Measurements from ENCODE around the gene DNAJC1.
"Not testable (repeated sequence)": the region's sequence is repeated elsewhere in the genome, so short reads cannot be mapped to it uniquely, and the experiment has no call there.

DNAJC1 gene

DNA sequence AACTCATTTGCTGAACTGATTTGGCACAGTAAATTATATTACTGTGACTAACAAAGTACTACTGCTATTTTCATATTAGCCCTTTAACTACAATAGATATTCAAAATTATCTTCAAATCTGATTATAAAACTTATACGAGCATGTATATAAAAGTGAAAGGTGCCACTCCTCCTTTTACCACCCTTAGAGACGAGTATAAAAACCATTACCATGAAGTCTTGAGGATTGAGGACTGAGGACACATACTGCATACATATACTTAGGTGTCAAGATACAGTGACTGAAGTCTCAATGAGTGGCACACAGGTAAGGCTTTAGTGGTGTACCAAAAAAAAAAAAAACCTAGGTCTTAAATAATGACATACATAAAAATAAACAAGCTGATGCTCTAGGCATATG is 98.6 kb downstream of the DNAJC1 start:
- no peak for DNase-seq (ENCODE audit: low spot score)

- no peak for DNase-seq (ENCODE audit: low spot score)
These were observed 103.8 kb downstream of the DNAJC1 start for GRCh38 chr10:21899736-21900135.

GRCh38 chr10:21895932-21896331 is 107.6 kb downstream of the DNAJC1 start:
- DNase-seq (ENCODE audit: low spot score) = no peak

DNA sequence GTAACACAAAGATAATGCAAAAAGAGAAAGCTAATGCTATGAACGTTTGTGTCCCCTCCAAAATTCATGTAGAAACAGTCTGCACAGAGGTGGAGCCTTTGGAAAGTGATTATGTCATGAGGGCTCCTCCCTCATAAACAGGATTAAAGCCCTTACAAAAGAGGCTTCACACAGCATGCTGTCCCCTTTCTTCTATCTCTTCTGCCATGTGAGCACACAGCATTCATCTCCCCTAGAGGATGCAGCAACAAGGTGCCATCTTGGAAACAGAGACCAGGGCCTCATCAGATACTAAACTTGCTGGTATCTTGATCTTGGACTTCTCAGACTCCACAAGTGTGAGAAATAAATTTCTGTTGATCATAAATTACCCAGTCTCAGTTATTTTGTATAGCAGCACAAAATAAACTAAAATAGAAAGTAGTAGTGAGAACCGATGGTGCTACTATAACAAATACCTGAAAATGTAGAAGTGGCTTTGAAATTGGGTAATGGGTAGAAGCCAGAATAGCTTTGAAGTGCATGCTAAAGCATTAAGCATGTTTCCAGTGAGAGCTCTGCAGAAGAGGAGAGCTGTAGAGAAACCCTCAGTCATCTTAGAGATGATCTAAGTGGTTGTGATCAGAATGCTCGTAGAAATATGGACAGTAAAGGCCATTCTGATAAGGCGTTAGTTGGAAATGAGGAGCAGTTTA is 108.7 kb downstream of the DNAJC1 start:
- no peak for DNase-seq (ENCODE audit: low spot score)

GRCh38 chr10:21891439-21891838 is 112.1 kb downstream of the DNAJC1 start:
- no peak for DNase-seq (ENCODE audit: low spot score)

- DNase-seq (ENCODE audit: low spot score) = no peak
These were observed 113.9 kb downstream of the DNAJC1 start for GRCh38 chr10:21889477-21890275.

DNA sequence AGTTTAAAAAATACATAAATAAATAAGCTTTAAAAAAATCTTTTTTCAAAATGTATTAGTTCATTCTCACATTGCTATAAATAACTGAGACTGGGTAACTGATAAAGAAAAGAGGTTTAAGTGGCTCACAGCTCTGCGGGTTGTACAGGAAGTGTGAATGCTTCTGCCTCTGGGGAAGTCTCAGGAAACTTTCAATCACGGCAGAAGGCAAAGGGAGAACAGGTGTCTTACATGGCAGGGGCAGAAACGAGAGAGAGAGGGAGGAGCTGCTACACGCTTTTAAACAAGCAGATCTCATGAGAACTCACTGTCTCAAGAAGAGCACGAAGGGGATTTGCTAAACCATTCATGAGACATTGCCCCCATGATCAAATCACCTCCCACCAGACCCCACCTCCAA is 114.6 kb downstream of the DNAJC1 start:
- DNase-seq (ENCODE audit: low spot score) = no peak

- no peak for DNase-seq (ENCODE audit: low spot score)
These were observed 117.6 kb downstream of the DNAJC1 start for GRCh38 chr10:21885940-21886339.

- DNase-seq (ENCODE audit: low spot score) = no peak
These were observed 130.3 kb downstream of the DNAJC1 start for GRCh38 chr10:21873198-21873597.

- not testable (repeated sequence) for DNase-seq (ENCODE audit: low spot score)
These were observed 130.8 kb downstream of the DNAJC1 start for GRCh38 chr10:21872771-21873170.

- no peak for DNase-seq (ENCODE audit: low spot score)
These were observed 132.7 kb downstream of the DNAJC1 start for GRCh38 chr10:21870849-21871248.

DNA sequence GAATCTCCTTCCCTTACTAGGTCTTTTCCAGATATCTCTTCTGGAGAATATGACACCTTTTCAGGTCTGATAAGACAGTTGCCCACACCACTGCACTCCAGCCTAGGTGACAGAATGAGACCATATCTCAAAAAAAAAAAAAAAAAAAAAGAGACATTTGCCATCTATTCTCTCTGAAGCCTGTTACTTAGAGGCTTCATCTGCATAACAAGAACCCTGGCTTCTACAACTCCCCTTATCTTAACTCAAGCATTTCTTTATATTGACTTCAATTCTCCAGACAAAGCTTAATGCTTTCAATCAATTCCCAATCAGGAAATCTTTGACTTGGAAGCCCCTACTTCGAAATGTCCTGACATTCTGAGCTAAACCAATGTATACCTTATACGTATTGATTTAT is 134.4 kb downstream of the DNAJC1 start:
- DNase-seq (ENCODE audit: low spot score) = not testable (repeated sequence)

GRCh38 chr10:21860718-21861117 is 142.8 kb downstream of the DNAJC1 start:
- no peak for DNase-seq (ENCODE audit: low spot score)

- DNase-seq (ENCODE audit: low spot score) = no peak
These were observed 145.1 kb downstream of the DNAJC1 start for GRCh38 chr10:21858455-21858854.

GRCh38 chr10:21849607-21850006 is 153.9 kb downstream of the DNAJC1 start:
- DNase-seq (ENCODE audit: low spot score) = no peak

DNA sequence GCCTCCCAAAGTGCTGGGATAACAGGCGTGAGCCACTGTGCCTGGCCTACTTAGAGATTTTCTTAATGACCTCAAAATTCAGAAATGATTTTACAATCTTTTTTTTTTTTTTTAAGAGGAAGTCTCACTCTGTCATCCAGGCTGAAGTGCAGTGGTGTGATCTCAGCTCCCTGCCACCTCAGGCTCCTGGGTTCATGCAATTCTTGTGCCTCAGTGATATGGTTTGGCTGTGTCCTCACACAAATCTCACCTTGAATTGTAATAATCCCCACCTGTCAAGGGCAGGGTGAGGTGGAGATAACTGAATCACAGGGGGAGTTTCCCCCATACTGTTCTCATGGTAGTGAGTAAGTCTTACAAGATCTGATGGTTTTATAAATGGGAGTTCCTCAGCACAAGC is 159.9 kb downstream of the DNAJC1 start:
- DNase-seq (ENCODE audit: low spot score) = no peak

DNA sequence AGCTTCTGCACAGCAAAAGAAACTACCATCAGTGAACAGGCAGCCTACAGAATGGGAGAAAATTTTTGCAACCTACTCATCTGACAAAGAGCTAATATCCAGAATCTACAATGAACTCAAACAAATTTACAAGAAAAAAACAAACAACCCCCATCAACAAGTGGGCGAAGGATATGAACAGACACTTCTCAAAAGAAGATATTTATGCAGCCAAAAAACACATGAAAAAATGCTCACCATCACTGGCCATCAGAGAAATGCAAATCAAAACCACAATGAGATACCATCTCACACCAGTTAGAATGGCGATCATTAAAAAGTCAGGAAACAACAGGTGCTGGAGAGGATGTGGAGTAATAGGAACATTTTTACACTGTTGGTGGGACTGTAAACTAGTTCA is 162.3 kb downstream of the DNAJC1 start:
- DNase-seq (ENCODE audit: low spot score) = not testable (repeated sequence)

DNA sequence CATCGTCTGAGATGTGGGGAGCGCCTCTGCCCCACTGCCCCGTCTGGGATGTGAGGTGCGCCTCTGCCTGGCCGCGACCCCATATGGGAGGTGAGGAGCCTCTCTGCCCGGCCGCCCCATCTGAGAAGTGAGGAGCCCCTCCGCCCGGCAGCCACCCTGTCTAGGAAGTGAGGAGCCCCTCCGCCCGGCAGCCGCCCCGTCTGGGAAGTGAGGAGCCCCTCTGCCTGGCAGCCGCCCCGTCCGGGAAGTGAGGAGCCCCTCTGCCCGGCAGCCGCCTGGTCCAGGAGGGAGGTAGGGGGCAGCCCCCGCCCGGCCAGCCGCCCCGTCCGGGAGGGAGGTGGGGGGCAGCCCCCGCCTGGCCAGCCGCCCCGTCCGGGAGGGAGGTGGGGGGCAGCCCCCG is 166.0 kb downstream of the DNAJC1 start:
- DNase-seq (ENCODE audit: low spot score) = not testable (repeated sequence)

DNA sequence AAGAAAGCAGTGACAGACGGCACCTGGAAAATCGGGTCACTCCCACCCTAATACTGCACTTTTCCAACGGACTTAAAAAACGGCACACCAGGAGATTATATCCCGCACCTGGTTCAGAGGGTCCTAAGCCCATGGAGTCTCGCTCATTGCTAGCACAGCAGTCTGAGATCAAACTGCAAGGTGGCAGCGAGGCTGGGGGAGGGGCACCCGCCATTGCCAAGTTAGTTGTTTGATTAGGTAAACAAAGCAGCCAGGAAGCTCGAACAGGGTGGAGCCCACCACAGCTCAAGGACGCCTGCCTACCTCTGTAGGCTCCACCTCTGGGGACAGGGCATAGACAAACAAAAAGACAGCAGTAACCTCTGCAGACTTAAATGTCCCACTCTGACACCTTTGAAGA is 169.0 kb downstream of the DNAJC1 start:
- not testable (repeated sequence) for DNase-seq (ENCODE audit: low spot score)

DNA sequence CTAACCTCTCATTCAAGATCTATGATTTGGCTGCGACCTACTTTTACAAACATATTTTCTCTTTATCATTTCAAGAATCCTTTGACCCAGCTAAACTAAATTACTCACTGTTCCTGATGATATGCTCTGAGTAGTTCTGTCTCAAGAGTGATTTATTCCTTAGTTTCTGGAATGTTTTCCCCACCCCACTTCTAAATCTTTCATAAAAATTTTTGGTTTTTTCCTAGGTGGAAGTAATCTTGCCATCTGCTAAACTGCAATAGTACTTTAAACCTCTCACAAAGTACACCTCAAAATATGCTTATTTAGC is 170.8 kb downstream of the DNAJC1 start:
- DNase-seq (ENCODE audit: low spot score) = no peak

GRCh38 chr10:21831986-21832820 is 171.3 kb downstream of the DNAJC1 start:
- DNase-seq (ENCODE audit: low spot score) = no peak

DNA sequence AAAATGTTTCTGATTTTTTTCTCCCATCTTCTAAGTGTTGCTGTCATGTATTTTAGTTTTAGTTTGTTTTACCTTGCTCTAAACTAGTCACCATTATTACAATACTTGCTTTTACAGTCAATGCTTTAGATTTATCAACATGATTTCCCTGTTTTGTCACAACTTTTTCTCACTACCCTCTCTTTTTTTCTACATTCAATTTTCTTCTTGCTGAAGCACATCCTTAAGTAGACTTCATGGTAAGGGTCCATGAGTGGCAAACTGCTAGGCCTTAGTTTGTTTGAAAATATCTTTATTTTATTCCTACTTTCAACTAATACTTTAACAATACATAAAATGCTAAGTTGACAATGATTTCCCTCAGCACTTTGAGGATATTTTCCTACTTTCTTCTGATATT is 173.5 kb downstream of the DNAJC1 start:
- no peak for DNase-seq (ENCODE audit: low spot score)

- no peak for DNase-seq (ENCODE audit: low spot score)
These were observed 176.2 kb downstream of the DNAJC1 start for GRCh38 chr10:21827308-21827707.
